ENCODE results near the gene OXNAD1. TPM values are rescaled to one million over a fixed set of nuclear protein-coding genes. Genes with fewer than 3 reads are reported as not detected.

The OXNAD1 gene
- total RNA-seq, 1 experiment from 2014 or later: 6.6 TPM

- intact Hi-C loops (cut with micrococcal nuclease; ENCODE audit: unreplicated experiment): no loop called here
- no peak for DNase-seq (ENCODE audit: low read depth, low spot score)
- no peaks in the 10 kb centered on the region for H3K27me3 ChIP-seq (ENCODE audit: control insufficient read depth, insufficient read depth, low read length)
- TF ChIP-seq CTCF (IDR thresholded peaks at IDR 0.05) (no peak), SIN3A (IDR thresholded peaks at IDR 0.05; ENCODE audit: borderline replicate concordance, insufficient read depth, low read depth, low read length) (no peak), REST (IDR thresholded peaks at IDR 0.05; ENCODE audit: insufficient read depth in 1 of 2, low read depth in 2 of 2, low read length in 1 of 2) (no peak), TCF7L2 (IDR thresholded peaks at IDR 0.05; ENCODE audit: low read depth, low read length) (no peak), POLR2AphosphoS5 (IDR thresholded peaks at IDR 0.05; ENCODE audit: low read depth, low read length) (no peak)
- no peak overlapping the region for H3K27ac ChIP-seq (ENCODE audit: low read length)
- H3K36me3 ChIP-seq (ENCODE audit: control insufficient read depth, insufficient read depth, low read length): no peaks in the 10 kb centered on the region
- in situ Hi-C loops (cut with HindIII; ENCODE audit: low pct_unique_long_range_greater_than_20kb, low sequenced_read_pairs): no loop called here
- no peaks in the 10 kb centered on the region for H3K9me3 ChIP-seq (ENCODE audit: control insufficient read depth, insufficient read depth, low read depth, low read length)
- no TSS peak for BruUV-seq (replicated peaks)
- no peaks in the 10 kb centered on the region for H3K4me1 ChIP-seq (ENCODE audit: control insufficient read depth, insufficient read depth, low read length)
- ATAC-seq: no peak
- no peak overlapping the region for H3K4me3 ChIP-seq (ENCODE audit: low read depth in 2 of 2, low read length in 2 of 2)
- ChIA-PET CTCF (no interaction called here), POLR2A (no interaction called here)
Observed at GRCh38 chr3:16299746-16300145, 34.7 kb downstream of the OXNAD1 start.

- H3K9me3 ChIP-seq (ENCODE audit: control insufficient read depth, insufficient read depth, low read depth, low read length): no peaks in the 10 kb centered on the region
- intact Hi-C loops (cut with micrococcal nuclease; ENCODE audit: unreplicated experiment): no loop called here
- POLR2A ChIA-PET: no interaction called here
- no peaks in the 10 kb centered on the region for H3K36me3 ChIP-seq (ENCODE audit: control insufficient read depth, insufficient read depth, low read length)
- in situ Hi-C loops (cut with HindIII; ENCODE audit: low pct_unique_long_range_greater_than_20kb, low sequenced_read_pairs): no loop called here
- no TSS peak for BruUV-seq (replicated peaks)
- no peaks in the 10 kb centered on the region for H3K27me3 ChIP-seq (ENCODE audit: control insufficient read depth, insufficient read depth, low read length)
- ATAC-seq: no peak
- CTCF ChIA-PET: no interaction called here
- no peak overlapping the region for H3K27ac ChIP-seq (ENCODE audit: low read length)
- no peak overlapping the region for H3K4me3 ChIP-seq (ENCODE audit: low read depth in 2 of 2, low read length in 2 of 2)
- TF ChIP-seq CTCF (IDR thresholded peaks at IDR 0.05) (no peak), REST (IDR thresholded peaks at IDR 0.05; ENCODE audit: insufficient read depth in 1 of 2, low read depth in 2 of 2, low read length in 1 of 2) (no peak), POLR2AphosphoS5 (IDR thresholded peaks at IDR 0.05; ENCODE audit: low read depth, low read length) (no peak), SIN3A (IDR thresholded peaks at IDR 0.05; ENCODE audit: borderline replicate concordance, insufficient read depth, low read depth, low read length) (no peak), TCF7L2 (IDR thresholded peaks at IDR 0.05; ENCODE audit: low read depth, low read length) (no peak)
- no peak for DNase-seq (ENCODE audit: low read depth, low spot score)
- H3K4me1 ChIP-seq (ENCODE audit: control insufficient read depth, insufficient read depth, low read length): no peaks in the 10 kb centered on the region
Observed at GRCh38 chr3:16300307-16300706, 35.3 kb downstream of the OXNAD1 start.
